Stimulated activated CD4-positive, alpha-beta T cell treated with anti-CD3 and anti-CD28 coated beads, Interleukin-2, amount 100 ng/mL, for 4 hours (primary cell): ENCODE measurements around the gene PPP1R16B.
A peak's percentile ranks its signal among the peaks of the same experiment; 100 is the strongest.

Source experiments
- DNase-seq: peaks from one replicate; pipeline ENCODE4 v3.0.0-alpha.2; 2020; ENCODE audit warnings: low read depth

PPP1R16B gene

DNA sequence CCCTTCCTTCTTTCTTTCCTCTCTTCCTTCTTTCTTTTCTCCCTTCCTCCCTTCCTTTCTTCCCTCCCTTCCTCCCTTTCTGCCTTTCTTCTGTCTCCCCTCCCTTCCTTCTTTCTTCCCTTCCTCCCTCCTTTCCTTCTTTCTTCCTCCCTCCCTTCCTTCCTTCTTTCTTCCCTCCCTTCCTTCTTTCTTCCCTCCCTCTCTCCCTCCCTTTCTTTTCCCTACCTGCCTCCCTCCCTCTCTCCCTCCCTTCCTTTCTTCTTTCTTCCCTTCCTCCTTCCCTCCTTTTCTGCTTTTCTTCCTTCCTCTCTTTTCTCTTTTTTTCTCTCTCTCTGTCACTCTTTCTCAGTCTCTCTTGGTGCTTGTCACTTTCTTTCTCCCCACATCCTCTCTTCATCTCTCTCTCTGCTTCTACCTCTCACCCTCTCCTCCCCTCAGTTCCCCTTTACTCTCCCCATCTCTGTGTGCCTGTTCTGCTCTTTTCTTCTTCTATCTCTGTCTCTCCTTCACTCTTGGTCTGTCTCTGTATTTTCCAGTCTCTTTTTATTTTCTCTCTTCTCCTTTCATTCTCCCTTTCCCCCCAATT is 90.6 kb downstream of the PPP1R16B start:
- no peak for DNase-seq

DNA sequence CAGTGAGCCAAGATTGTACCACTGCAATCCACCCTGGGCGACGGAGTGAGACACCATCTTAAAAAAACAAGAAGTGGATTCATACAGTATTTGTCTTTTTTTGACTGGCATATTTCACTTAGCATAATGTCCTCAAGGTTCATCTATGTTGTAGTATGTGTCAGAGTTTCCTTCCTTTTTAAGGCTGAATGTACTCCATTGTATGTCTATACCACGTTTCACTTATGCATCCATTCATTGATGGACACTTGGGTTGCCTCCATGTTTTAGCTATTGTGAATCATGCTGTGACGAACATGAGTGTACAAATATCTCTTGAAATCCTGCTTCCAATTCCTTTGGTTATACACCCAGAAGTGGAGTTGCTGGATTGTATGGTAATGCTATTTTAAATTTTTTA is 91.8 kb downstream of the PPP1R16B start:
- DNase-seq: no peak

DNA sequence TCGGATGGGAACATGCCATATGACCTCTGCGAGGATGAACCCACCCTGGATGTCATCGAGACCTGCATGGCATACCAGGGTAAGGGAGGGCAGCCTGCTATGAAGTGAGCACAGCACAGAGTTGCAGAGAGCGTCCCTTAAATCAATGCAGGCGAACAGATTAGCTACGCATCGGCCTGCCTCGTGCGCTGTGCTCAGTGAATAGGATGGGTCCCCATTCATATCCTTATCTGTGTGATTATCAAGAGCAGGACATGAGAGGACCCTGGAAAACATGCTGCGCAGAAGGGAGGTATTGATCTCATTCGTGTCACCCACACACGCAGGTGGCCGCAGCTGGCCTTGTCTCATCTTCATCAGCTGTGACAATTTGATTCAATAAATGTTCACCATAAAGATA is 95.1 kb downstream of the PPP1R16B start:
- DNase-seq: no peak

DNA sequence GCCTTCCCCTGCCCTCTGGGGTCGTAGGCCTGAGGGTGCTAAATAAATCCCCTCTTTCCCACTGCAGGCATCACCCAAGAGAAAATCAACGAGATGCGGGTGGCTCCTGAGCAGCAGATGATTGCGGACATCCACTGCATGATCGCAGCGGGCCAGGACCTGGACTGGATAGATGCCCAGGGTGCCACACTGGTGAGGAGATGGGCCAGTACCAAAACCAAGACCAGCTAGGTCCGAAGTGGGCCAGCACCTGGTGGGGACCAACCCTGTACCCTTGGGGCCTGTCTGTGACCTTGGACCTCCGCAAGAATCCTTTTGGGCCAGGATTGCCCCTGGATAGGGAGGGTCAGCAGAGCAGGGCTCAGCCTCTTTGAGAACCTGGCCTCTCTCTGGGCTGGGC is 97.1 kb downstream of the PPP1R16B start:
- DNase-seq: no peak

DNA sequence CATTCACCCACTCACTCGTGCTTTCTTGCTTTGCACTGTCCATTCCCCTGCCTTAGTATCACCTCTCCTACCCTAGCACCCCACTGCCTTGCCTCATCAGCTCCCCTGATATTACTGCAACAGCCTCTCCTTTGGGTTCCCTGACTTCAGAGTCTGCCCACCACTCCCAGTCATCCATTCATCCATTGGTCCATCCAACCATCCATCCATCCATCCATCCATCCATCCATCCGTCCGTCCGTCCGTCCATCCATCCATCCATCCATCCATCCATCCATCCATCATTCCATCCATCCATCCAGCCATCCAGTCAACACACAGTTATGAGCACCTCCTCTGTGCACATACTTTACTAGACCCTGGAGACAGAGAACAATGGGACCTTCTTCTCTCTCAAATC is 97.8 kb downstream of the PPP1R16B start:
- DNase-seq: no peak

DNA sequence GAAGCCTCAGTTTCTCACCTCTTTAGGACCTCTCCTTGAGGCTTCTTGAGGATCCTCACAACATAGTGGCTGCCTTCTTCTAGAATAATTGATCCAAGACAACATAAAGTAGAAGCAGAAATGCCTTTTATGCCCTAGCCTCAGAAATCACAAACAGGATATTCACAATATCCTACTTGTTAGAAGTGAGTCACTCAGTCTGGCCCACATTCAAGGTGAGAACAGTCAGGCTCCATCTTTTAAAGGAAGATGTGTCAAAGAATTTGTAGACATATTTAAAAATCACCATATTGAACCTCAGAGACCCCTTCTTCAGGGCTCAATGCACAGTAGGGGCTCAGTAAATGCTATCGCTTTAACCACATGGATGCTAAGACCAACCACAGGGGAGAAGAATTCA is 99.9 kb downstream of the PPP1R16B start:
- no peak for DNase-seq

DNA sequence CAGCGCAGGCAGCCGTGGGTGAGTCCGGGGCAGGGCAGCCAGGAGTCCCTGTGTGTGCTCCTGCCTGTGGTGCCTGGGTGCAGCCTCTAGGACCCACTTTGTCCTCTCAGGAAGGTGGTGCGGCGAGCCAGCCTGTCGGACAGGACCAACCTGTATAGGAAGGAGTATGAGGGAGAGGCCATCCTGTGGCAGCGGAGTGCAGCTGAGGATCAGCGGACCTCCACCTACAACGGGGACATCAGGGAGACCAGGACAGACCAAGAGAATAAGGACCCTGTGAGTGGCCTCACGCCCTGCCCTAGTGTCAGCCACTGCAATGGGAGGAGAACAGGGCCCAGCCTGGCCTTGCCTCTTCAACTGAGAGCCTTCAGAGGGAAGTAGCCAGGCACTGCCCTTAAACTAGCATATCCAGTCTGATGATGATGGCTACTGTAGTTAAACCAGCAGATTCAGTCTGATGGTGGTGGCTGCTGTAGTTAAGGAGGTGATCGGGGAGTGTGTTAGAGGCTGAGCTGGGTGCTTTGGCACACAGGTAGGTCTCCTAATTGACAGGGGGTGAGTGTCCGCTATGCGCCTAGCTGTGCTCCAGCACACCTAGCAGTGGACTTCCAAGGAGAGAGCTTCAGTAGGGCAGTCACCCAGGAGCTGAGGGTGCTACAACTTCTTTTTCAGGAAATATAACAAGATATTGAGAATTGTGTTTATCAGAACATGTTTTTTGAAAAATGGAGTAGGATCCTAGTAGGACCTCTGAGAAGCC is 102.6 kb downstream of the PPP1R16B start:
- no peak for DNase-seq

DNA sequence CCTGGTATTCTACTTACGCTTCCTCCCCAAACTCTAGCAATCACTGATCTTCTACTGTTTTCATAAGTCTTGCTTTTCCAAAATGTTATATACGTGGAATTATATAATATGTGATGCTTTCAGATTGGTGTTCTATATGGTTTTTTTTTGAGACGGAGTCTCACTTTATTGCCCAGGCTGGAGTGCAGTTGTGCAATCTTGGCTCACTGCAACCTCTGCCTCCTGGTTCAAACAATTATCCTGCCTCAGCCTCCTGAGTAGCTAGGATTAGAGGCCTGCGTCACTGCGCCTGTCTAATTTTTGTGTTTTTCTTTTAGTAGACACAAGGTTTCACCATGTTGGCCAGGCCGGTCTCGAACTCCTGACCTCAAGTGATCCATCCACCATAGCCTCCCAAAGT is 109.9 kb downstream of the PPP1R16B start:
- no peak for DNase-seq

DNA sequence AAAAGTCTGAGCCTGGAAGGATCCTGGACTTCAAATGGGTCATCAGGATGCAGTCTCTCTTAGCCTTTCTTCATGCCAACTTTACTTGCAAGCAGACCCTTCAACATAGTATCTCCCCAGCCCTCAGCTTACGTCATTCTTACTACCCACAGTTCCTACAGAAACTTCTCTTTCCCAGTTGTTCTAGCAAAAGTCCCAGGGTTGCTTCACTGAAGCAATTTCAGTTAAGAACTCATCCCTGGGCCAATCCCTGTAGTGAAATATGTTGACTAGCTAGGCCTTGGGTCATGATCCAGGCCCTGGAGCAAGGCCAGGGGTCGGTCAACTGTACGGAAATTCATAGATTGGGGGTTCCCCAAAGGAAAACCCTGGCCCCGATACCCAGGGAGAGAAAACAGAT is 112.2 kb downstream of the PPP1R16B start:
- DNase-seq: no peak

DNA sequence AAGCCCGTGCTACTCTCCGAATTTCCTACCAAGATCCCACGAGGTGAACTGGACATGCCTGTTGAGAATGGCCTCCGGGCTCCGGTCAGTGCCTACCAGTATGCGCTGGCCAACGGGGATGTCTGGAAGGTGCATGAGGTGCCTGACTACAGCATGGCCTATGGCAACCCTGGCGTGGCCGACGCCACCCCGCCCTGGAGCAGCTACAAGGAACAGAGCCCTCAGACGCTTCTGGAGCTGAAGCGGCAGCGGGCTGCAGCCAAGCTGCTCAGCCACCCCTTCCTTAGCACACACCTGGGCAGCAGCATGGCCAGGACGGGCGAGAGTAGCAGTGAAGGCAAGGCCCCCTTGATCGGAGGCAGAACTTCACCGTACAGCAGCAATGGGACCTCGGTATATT is 112.7 kb downstream of the PPP1R16B start:
- no peak for DNase-seq

DNA sequence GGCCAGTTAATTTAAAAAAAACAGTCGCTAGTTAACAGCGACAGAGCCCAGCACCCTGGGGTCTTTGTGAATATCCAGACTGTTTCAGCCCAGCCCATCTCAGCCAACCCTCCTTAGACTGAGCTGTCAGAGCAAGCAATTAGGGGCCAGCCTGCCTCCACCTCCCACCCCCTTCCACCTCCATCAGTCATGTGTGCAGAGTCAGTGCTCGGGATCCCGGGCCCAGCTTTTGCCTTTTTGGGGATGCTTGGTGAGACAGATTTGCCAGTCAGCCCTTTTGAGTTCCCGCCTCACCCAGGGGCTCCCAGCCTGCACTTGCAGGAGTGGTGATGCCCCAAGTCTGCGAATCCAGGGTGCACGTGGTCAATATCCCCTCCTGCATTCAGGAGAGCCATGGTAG is 114.2 kb downstream of the PPP1R16B start:
- DNase-seq: no peak

DNA sequence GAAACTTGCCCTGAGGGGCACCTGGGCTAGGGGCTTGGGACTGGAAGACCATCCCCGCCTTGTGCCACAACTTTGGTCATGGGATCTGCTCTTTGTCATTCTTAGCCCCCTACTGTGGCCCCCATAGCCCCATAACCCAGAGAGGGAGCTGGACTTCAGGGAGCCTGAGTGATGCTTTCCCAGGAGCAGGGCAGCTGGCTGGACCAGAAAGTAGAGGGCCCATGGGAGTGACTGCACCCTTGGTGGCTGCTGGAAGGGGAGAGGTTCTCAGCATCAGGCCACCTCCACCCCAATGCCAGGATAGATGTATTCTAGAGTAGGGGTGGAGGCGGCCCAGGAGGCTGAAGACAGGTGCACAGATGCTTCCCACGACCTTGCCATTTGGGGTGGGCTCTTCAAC is 114.9 kb downstream of the PPP1R16B start:
- DNase-seq: no peak

DNA sequence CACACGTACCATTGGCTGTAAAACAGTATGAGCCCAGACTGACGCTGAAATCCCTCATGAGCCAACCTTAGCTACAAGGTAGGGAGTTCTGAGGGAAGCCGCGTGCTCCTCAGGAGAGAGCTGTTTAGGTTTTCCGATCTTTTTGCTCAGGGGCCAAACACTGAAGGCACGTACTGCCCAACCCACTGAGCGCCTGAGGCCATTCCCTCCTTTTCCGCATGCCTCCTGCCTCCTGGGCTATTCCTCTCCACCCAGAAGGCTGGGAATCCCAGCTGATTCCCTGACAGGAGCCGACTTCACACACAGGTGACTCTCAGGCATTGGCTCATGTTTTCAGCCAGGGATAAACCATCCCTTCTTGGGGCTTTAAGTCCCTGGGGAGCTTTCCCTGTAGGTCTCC is 115.4 kb downstream of the PPP1R16B start:
- no peak for DNase-seq

DNA sequence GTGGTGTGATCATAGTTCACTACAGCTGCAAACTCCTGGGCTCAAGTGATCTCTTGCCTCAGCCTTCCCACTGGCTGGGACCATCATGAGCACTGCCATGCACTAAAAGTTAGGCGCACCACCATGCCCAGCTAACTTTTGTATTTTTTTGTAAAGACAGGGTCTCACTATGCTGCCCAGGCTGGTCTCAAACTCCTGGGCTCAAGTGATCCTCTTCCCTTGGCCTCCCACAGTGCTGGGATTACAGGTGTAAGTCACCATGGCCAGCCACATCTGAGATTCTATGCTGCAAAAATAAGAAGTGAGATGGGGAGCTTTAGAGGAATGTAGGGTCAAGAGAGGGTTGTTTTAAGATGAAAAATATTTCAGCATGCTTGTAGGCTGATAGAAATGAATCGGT is 119.2 kb downstream of the PPP1R16B start:
- DNase-seq: no peak

DNA sequence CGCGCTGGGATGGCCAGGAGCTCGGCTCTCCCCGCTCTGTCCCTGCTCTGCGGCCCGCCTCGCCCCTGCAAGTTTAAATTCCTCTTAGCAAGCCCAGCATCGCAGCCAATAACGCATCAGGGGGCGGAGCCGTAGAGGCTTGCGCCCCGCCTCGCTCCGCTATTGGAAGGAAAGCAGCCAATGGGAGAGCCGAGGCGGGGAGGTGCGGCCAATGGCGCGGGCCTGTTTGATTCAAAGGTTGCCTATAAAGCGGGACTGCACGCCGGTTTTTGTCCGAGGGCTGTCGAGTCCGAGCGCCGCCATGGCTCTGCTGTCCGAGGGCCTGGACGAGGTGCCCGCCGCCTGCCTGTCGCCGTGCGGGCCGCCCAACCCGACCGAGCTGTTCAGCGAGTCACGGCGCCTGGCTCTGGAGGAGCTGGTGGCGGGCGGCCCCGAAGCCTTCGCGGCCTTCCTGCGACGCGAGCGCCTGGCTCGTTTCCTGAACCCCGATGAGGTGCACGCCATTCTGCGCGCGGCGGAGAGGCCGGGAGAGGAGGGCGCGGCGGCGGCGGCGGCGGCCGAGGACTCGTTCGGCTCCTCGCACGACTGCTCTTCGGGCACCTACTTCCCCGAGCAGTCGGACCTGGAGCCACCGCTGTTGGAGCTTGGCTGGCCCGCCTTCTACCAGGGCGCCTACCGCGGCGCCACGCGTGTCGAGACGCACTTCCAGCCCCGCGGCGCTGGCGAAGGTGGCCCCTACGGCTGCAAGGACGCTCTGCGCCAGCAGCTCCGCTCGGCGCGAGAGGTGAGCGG is 120.8 kb downstream of the PPP1R16B start, which contains the start of gene FAM83D:
Gene FAM83D (plus strand): TSS at position 276 of the 792 bp plus-strand sequence. CDS start 26 bp downstream, at position 302.
- peak; percentile 90 for DNase-seq

DNA sequence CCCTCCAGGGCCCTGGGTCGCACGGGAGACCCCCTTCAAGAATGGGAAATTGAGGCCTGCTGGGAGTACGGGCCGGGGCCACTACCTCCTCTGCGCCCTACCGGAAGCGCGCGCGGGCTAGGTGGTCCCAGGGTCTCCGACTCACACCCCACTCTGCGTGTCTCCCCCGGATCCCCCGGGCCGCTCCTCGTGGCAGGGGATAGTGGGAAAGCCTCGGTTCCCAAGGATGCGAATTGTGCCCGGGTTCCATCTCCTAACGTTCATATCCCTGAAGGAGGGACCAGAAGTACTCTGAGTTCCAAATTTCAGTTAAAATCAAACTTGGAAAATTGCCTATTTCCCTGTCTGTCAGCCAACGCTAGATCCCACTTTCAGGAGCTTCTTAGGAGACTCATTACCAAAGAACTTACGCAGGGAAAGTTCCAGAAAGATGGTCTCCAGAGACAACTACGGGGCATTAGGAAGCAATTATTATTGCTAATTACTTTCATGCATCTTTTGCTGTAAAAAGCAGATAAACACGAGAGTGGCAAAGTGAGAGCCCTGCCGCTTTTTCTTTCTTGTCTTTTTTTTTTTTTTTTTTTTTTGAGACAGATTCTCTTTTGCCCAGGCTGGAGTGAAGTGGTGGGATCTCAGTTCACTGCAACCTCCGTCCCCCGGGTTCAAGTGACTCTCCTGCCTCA is 121.6 kb downstream of the PPP1R16B start:
- no peak for DNase-seq

DNA sequence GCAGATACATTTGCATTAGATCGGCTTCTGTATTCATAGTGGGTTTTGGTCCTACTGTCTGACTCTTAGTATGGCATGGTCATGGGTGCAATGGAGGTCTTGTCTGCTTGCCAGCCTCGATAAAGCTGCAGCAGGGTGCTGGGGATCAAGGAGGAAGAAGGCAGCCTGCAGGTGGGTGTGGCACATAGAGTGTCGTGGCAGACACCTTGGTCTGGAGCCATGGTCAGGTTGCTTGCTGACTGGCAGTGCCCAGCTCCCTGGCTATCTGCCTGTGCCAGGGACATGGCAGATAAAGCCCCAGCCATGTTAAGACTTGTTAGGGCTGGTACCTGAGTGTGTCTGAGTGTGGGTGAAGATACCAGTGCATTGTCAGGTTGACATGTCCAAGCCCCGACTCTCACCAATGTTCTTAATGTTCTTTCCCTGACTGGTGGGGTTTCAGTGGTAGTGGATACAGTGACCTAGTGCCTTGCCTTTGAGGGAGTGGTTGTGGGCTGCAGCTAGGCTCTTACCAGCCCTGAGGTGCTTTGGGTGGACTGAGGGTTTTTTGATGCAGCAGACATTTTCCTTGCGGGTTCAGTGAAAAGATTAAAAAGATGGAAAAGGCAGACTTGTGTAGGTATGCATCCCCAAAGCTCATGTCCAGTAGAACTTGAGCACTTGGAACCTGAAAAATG is 122.5 kb downstream of the PPP1R16B start:
- DNase-seq: no peak

DNA sequence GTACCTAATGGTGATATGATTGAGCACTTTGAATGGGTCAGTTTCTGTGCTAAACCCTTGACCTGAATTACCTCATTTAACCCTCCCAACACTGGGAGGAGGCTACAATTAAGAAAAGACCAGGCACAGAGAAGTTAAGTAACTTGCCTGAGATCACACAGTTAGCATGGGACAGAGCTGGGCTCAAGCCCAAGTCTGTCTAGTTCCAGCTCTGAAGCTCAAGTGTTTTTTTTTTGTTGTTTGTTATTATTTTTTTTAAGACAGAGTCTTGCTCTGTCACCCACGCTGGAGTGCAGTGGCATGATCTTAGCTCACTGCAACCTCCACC is 124.7 kb downstream of the PPP1R16B start:
- DNase-seq: no peak

DNA sequence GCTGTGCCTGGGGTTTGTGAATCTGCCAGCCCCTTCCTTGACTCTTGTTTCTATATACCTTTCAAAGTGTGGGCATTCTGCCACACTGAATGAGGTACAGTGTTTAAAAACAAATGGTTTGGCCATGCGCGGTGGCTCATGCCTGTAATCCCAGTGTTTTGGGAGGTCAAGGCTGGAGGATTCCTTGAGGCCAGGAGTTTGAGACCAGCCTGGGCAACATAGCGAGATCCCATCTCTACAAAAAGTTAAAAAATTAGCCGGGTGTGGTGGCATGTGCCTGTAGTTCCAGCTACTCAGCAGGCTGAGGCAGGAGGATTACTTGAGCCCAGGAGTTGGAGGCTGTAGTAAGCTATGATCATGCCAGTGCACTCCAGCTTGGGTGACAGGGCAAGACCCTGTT is 126.5 kb downstream of the PPP1R16B start:
- DNase-seq: no peak

DNA sequence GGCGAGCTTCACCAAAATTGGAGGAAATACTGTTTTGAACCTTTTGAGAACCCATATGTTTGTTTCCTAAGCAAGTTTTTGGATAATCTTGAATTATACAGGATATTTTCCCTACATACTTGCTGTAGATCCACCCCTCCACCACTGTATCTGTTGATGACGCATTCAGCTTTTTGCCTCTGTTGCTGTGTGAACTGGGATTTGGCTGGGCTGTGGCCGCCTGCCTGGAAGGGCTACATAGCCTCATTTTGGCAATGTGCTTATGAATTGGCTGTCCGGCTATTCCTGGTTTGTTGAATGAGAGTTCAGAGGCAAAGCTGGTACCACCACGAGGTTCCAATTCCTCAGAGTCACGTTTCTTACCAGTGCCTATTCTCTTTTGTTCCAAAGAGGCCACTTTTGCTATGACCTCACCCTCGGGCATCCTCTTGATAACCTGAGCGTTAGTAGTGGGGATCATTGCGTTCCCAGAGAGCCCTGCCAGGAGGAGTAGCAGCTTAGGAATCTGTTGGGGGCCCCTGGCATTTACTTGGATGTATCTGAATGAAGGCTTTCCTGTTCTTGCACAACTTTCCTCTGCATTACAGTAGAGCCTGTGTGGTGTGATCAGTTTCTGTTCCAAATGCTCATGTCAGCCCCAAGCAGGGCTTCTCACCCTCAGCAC is 127.1 kb downstream of the PPP1R16B start:
- no peak for DNase-seq

DNA sequence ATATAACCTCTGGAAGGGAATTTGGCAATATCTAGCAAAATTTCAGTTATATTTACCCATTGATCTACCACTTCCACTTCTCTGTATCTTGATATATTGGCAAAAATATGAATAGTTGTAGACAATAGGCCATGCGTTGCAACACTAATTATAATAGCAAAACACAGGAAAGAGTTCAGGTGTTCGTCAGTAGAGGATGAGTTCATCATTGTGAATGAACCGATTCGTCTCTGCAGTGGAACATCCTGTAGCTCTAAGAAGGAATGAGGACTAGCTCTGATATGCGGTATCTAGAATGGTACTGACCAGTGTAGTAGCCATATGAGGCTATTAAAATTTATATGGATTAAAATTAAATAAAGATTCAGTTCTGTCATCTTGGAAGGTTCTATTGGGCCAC is 129.0 kb downstream of the PPP1R16B start:
- DNase-seq: no peak

DNA sequence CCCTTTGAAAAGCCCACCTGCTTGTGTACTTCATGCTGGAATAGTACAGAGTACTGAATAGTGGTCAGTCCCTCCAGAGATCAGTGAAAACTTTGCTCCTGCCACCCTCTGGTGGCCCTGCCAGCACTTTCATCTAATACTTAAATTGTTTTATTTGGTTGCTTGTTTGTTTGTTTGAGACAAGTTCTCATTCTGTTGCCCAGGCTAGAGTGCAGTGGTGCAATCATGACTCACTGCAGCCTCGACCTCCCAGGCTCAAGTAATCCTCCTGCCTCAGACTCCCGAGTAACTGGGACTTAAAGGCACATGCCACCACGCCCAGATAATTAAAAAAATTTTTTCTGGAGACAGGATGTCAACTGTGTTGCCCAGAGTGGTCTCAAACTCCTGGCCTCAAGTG is 129.8 kb downstream of the PPP1R16B start:
- no peak for DNase-seq
